DMS 273 treated with DMSO at 0.1 percent for 48 hours (cell line): Measurements from ENCODE around the gene CORT.
A peak's percentile ranks its signal among the peaks of the same experiment; 100 is the strongest.

Experiments
- DNase-seq: peaks from one replicate; lab custom pipeline; 2025; lab: John Stamatoyannopoulos, UW

Gene CORT

DNA sequence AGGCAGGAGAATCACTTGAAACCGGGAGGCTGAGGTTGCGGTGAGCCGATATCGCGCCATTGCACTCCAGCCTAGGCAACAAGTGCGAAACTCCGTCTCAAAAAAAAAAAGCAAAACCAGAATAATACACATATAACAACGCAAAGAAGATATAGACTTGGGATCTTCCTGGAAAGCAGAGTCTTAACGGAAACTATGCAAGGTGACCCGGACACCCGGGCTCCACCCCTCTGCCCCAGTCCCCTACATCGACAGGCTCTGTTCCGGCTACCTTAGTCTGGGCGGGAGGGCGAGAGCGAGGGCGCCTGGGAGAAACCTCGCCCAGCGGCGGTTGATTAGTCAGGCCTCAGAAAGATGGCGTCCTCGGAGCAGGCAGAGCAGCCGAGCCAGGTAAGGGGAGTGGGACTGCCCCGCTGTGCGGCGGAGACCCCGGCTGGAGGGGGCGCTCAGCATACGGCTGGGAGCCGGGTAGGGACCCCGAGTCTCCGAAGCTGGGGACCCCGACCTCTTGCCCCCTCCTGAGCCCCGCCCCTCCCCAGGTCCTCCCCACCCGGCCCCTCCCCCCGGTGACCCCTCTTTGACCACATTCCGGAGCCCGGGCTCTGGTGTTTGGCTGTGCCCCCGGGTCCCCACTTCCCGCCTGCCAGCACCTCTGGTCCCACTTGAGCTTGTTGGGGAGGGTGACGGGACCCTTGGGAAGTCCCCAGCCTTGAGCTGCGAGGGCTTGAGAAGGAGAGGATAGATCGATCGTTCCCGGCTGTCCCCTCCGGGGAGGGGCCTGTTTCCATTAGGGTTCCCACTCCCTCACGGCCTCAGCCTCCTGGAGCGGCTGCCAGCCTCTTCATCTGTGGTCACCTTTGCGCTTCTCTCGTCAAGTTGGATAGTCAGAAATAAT is 25.0 kb downstream of the CORT start, which contains the start of gene PEX14:
TSS of gene PEX14 (plus strand) at position 338 of the 895 bp plus-strand sequence. CDS start at position 355, 17 bp downstream.
- peak; percentile 74 for DNase-seq

GRCh38 chr1:10475510-10475909 is 25.7 kb downstream of the CORT start:
- no peak for DNase-seq

- DNase-seq: no peak
Observed at GRCh38 chr1:10479296-10479695, 29.5 kb downstream of the CORT start.

- no peak for DNase-seq
Observed at GRCh38 chr1:10480614-10481013, 30.8 kb downstream of the CORT start.

- no peak for DNase-seq
Observed at GRCh38 chr1:10484521-10484920, 34.7 kb downstream of the CORT start.

DNA sequence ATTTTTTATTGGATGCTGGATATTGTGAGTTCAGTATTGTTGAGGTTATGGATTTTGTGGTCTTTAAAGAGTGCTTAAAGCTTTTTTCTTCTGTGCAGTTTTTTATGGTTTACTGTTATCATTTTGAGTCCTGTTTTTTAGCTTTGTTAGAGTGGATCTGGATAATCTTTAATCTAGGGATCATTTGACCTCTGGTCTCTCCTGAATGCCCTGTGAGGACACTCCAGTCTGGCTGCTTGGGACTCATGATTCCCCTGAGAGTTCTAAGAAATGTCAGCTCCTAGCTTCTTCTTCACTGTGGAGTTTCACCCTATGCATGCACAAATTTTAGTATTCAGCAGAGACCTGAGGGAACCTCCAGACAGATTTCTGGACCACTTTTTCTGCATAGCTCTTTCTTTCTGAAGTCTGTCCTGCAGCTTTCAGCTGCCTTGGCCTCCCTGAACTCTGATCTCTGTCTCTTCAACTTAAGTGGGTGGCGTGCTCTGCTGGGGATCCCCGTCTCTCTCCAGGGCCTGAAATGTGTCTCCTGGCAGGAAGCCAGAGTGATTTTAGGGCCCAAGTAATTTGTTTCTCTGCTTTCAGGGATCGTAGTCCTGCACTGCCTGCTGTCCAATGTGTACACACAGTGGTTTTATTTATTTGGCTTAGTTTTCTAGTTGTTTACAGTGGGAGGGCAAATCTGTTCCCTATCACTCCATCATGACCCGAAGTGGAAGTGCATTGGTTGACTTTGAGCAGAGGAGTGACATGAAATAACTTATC is 39.6 kb downstream of the CORT start:
- no peak for DNase-seq

DNA sequence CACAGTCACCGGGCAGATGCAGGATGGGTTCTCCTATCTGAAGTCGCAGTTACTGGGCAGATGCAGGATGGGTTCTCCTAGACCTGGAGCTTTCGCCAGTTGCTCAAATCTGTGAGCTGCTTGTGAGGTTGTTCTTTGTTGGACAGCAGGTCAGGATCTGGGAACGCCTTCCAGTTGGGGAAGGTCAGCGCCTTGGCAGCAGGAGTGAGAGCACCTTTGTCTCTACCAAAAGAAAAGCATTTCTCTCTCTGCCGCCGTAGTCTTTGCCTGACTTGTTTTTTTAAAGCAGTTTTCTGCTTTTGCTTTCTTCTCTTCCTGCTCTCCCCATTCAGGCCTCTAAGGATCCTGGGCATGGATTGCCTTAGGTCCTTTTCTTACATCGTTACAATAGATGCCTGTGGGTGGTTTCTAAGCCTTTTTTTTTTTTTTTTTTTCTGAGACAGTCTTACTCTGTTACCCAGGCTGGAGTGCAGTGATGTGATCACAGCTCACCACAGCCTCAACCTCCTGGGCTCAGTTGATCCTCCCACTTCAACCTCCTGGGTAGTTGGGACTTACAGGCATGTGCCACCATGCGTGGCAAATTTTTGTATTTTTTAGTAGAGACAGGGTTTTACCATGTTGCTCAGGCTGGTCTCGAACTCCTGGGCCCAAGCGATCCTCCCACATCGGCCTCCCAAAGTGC is 40.6 kb downstream of the CORT start:
- DNase-seq: no peak

DNA sequence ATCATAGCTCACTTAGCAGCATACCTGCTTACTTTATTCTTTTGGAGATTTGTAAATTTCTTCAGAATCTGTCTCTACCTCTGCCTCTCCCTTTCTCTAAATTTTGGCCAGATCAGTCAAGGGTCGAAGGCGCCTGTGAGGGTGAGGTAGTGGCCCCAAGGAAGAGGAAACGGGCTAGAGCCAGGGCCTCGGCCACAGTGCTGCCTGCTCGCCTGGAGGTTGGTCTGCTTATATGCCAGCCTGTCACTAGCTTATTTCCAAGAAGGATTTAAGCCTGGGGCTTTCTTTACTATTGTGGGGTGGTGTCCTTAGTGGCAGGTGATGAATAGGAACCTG is 44.6 kb downstream of the CORT start:
- DNase-seq: no peak

DNA sequence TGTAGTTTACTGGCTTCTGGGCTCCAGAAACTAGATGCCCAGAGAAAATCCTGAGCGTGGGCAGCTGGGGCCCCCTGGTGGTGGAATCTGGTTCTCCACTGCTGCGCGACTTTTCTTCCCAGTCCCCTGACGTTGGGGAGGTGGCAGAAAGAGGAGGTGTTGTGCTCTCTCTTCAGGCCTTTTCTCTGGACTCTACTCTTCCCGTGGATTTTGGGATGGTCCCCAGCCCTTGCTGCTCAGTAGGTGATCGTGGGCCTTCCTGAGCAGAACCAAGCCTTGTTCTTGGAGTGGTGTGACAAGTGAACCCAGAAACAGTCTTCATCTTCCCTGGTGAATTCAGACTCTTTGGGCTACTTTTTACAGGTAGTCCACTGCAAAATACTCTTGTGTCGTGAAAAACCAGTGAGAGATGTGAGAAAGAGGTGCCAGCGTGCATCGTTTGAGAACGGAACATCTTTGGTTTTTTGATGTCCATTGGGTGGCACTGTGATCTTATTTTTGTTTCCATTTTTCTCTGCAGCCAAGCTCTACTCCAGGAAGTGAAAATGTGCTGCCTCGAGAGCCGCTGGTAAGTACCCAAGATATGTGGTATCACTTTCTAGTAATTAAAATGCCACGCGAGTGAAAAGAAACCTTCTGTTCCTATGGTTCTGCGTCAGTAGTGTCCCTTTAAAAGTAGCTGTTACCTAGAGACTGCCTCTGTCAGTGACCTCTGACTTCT is 45.1 kb downstream of the CORT start:
- DNase-seq: peak; percentile 26

DNA sequence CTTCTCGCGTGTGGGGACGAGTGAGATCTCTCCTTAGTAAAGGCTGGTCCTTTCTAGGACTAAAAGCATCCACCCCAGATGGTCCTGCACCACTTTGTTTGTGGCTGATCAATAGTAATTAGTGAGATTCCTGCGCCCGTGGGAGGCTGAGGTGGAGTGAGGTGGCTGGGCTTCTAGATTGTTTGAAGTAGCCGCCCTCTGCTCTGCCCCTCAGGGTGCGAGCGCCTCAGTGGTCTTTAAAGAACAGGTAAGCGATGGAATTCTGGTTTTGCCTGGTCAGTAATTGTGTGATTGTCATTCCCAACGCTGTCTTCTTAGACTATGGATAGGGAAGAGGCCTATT is 45.6 kb downstream of the CORT start:
- DNase-seq: no peak

- no peak for DNase-seq
Observed at GRCh38 chr1:10495952-10496351, 46.1 kb downstream of the CORT start.

GRCh38 chr1:10497109-10497508 is 47.3 kb downstream of the CORT start:
- no peak for DNase-seq

DNA sequence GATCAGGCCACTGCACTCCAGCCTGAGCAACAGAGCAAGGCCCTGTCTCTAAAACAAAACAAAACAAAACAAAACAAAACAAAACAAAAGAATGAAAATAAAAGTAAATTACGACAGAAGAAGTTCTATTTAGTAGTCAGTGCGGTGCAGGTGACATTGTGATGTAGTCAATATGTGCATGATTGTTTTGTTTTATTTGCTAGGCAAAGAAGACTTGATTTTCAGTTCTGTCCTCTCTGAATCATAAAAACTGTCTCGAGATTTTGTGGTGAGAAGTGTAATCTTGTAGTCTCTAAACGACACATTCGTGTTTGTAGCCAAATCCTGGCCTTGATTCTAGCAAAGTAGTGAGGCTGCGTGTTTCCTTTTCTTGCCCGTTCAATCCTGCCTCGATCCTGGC is 48.4 kb downstream of the CORT start:
- DNase-seq: no peak
